HG03469 (cell line): ENCODE results near the gene EID2B.

Experiments
- ATAC-seq: cut with Tn5 transposase; IDR thresholded peaks from one replicate; pipeline ENCODE4 v1.9.1; 2021; ENCODE audit warnings: mild to moderate bottlenecking, moderate library complexity, moderate number of reproducible peaks; ENCODE audit not compliant: unreplicated experiment

EID2B gene

GRCh38 chr19:39532233-39533002 is at the start of gene EID2B:
Gene EID2B (minus strand): TSS chr19:39532852. CDS start chr19:39532802, 50 bp downstream.
- ATAC-seq, result peak; percentile 66

- no peak for ATAC-seq
These were observed 49.8 kb upstream of the EID2B start for GRCh38 chr19:39582442-39582841.

- no peak for ATAC-seq
These were observed 36.0 kb upstream of the EID2B start for GRCh38 chr19:39568604-39569003.

- ATAC-seq, result no peak
These were observed 33.4 kb upstream of the EID2B start for GRCh38 chr19:39566064-39566463.

- no peak for ATAC-seq
These were observed 30.8 kb upstream of the EID2B start for GRCh38 chr19:39563408-39563807.

- no peak for ATAC-seq
These were observed 26.0 kb upstream of the EID2B start for GRCh38 chr19:39558624-39559117.

GRCh38 chr19:39557811-39558623 is 25.4 kb upstream of the EID2B start:
- ATAC-seq, result no peak

GRCh38 chr19:39555883-39556282 is 23.2 kb upstream of the EID2B start:
- ATAC-seq, result no peak

GRCh38 chr19:39554701-39555311 is 22.2 kb upstream of the EID2B start:
- no peak for ATAC-seq

GRCh38 chr19:39553082-39553652 is 20.5 kb upstream of the EID2B start:
- no peak for ATAC-seq

- no peak for ATAC-seq
These were observed 17.5 kb upstream of the EID2B start for GRCh38 chr19:39550197-39550596.

- ATAC-seq, result no peak
These were observed 13.9 kb upstream of the EID2B start for GRCh38 chr19:39546599-39546998.

GRCh38 chr19:39544911-39545310 is 12.3 kb upstream of the EID2B start:
- ATAC-seq, result no peak

GRCh38 chr19:39544226-39544903 is 11.7 kb upstream of the EID2B start:
- no peak for ATAC-seq

GRCh38 chr19:39543477-39543857 is 10.8 kb upstream of the EID2B start:
- no peak for ATAC-seq

GRCh38 chr19:39542206-39542605 is 9.6 kb upstream of the EID2B start:
- no peak for ATAC-seq

GRCh38 chr19:39540333-39540673 is 7.7 kb upstream of the EID2B start:
- ATAC-seq, result no peak

GRCh38 chr19:39539518-39540332 is 7.1 kb upstream of the EID2B start, which contains the start of gene EID2:
Gene EID2 (minus strand): TSS chr19:39540161. CDS start chr19:39540079, 82 bp downstream.
- peak; percentile 42 for ATAC-seq

- no peak for ATAC-seq
These were observed 6.5 kb upstream of the EID2B start for GRCh38 chr19:39539165-39539517.

GRCh38 chr19:39533791-39534190 is 1.1 kb upstream of the EID2B start:
- ATAC-seq, result no peak
